Measurements from ENCODE around the gene MARCKSL1.

Gene MARCKSL1

GRCh38 chr1:32345289-32345827 lies 9.3 kb upstream of the MARCKSL1 start:
- Histone ChIP-seq H3K9ac (no peak overlapping the region), H3K27ac (no peak overlapping the region)
- no peak for TF ChIP-seq CTCF (IDR thresholded peaks at IDR 0.05)

GRCh38 chr1:32342704-32343103 lies 6.7 kb upstream of the MARCKSL1 start:
- peaks cover 2% of the 10 kb centered on the region for H3K4me1 ChIP-seq

More at GRCh38 chr1:32345289-32345827, 9.3 kb upstream of the MARCKSL1 start:
- Histone ChIP-seq H3K4me1 (peaks cover 2% of the 10 kb centered on the region), H3K9me3 (ENCODE audit: control insufficient read depth, low read length) (no peaks in the 10 kb centered on the region), H3K4me3 (ENCODE audit: low read depth, low read length) (no peak overlapping the region), H3K36me3 (ENCODE audit: control insufficient read depth, insufficient read depth, low read length) (no peaks in the 10 kb centered on the region), H3K27me3 (ENCODE audit: control insufficient read depth, insufficient read depth, low read length) (no peaks in the 10 kb centered on the region), H3K79me2 (no peaks in the 10 kb centered on the region), H3K4me2 (ENCODE audit: low read length) (no peak overlapping the region), H2AFZ (peak overlapping the region; percentile 29)

GRCh38 chr1:32341971-32342370 lies 5.9 kb upstream of the MARCKSL1 start:
- H3K4me1 ChIP-seq = peaks cover 2% of the 10 kb centered on the region
- H3K79me2 ChIP-seq = no peaks in the 10 kb centered on the region
- H2AFZ ChIP-seq = no peak overlapping the region
- H3K27ac ChIP-seq = no peak overlapping the region
- no peaks in the 10 kb centered on the region for H3K36me3 ChIP-seq (ENCODE audit: control insufficient read depth, insufficient read depth, low read length)
- no peaks in the 10 kb centered on the region for H3K27me3 ChIP-seq (ENCODE audit: control insufficient read depth, insufficient read depth, low read length)
- H3K9me3 ChIP-seq (ENCODE audit: control insufficient read depth, low read length) = no peaks in the 10 kb centered on the region
- H3K4me2 ChIP-seq (ENCODE audit: low read length) = no peak overlapping the region
- no peak for TF ChIP-seq CTCF (IDR thresholded peaks at IDR 0.05)
- no peak overlapping the region for H3K9ac ChIP-seq
- no peak overlapping the region for H3K4me3 ChIP-seq (ENCODE audit: low read depth, low read length)

More at GRCh38 chr1:32342704-32343103, 6.7 kb upstream of the MARCKSL1 start:
- Histone ChIP-seq H3K9ac (no peak overlapping the region), H3K4me3 (ENCODE audit: low read depth, low read length) (no peak overlapping the region), H2AFZ (no peak overlapping the region), H3K9me3 (ENCODE audit: control insufficient read depth, low read length) (no peaks in the 10 kb centered on the region), H3K27me3 (ENCODE audit: control insufficient read depth, insufficient read depth, low read length) (no peaks in the 10 kb centered on the region), H3K79me2 (no peaks in the 10 kb centered on the region), H3K4me2 (ENCODE audit: low read length) (no peak overlapping the region), H3K36me3 (ENCODE audit: control insufficient read depth, insufficient read depth, low read length) (no peaks in the 10 kb centered on the region), H3K27ac (no peak overlapping the region)
- no peak for TF ChIP-seq CTCF (IDR thresholded peaks at IDR 0.05)

- H3K9me3 ChIP-seq (ENCODE audit: control insufficient read depth, low read length) = no peaks in the 10 kb centered on the region
- no peak overlapping the region for H3K27ac ChIP-seq
- H3K27me3 ChIP-seq (ENCODE audit: control insufficient read depth, insufficient read depth, low read length) = no peaks in the 10 kb centered on the region
- peaks cover 2% of the 10 kb centered on the region for H3K4me1 ChIP-seq
- H3K4me2 ChIP-seq (ENCODE audit: low read length) = no peak overlapping the region
- no peak overlapping the region for H3K9ac ChIP-seq
- no peak for TF ChIP-seq CTCF (IDR thresholded peaks at IDR 0.05)
- H3K79me2 ChIP-seq = no peaks in the 10 kb centered on the region
- H3K36me3 ChIP-seq (ENCODE audit: control insufficient read depth, insufficient read depth, low read length) = no peaks in the 10 kb centered on the region
- H2AFZ ChIP-seq = no peak overlapping the region
- H3K4me3 ChIP-seq (ENCODE audit: low read depth, low read length) = no peak overlapping the region
Measured at GRCh38 chr1:32341186-32341757, 5.2 kb upstream of the MARCKSL1 start.

Measured in parathyroid adenoma (tissue), 2 donors.